ENCODE measurements around the gene UBE2J2. TPM values are rescaled to one million over a fixed set of nuclear protein-coding genes. Genes with fewer than 3 reads are reported as not detected.

Gene UBE2J2
- total and polyA plus RNA-seq, 2 donors (not counting 3 experiments of a cell fraction or from before 2014, with no cell fraction given), result 60.7 to 80.7 TPM

- DNase-seq (ENCODE audit: low read depth, low spot score), result no peak
- intact Hi-C loops (cut with micrococcal nuclease) (no loop called here), dilution Hi-C loops (cut with MboI; ENCODE audit: extremely low pct_ligation_motif_present, low sequenced_read_pairs) (no loop called here)
- Histone ChIP-seq H3K36me3 (ENCODE audit: control insufficient read depth in 2 of 2, extremely low read depth in 1 of 2, insufficient read depth in 2 of 2, low read length in 2 of 2) (peaks cover 0 to 7% of the 10 kb centered on the region in 2 experiments), H3K9me1 (replicated peaks; ENCODE audit: control insufficient read depth, extremely low read depth, insufficient read depth, low read length) (no peaks in the 10 kb centered on the region), H4K20me1 (replicated peaks; ENCODE audit: control insufficient read depth, extremely low read depth, insufficient read depth, low read length) (peaks cover 5% of the 10 kb centered on the region), H3K9me3 (replicated peaks; ENCODE audit: control insufficient read depth, insufficient read depth, low read length) (no peaks in the 10 kb centered on the region), H3K27ac (ENCODE audit: insufficient read depth, low read depth, low read length) (no peak overlapping the region), H3K9ac (replicated peaks; ENCODE audit: extremely low read depth, insufficient read depth, low read length) (no peak overlapping the region), H3K79me2 (ENCODE audit: control insufficient read depth, insufficient read depth, low read length) (peaks cover 52% of the 10 kb centered on the region), H3K4me1 (ENCODE audit: control insufficient read depth, extremely low read depth, insufficient read depth, low read length) (peaks cover 12% of the 10 kb centered on the region), H3K27me3 (ENCODE audit: control insufficient read depth in 2 of 2, insufficient read depth in 2 of 2, low read length in 2 of 2) (no peaks in the 10 kb centered on the region), H3K4me3 (replicated peaks in 1 of 3; ENCODE audit: insufficient read depth in 1 of 3, low read depth in 1 of 3, low read length in 3 of 3) (no peak overlapping the region), H2AFZ (ENCODE audit: low read depth, low read length) (no peak overlapping the region), H3K4me2 (ENCODE audit: insufficient read depth, low read length) (no peak overlapping the region)
- ChIA-PET CTCF (no interaction called here), POLR2A (no interaction called here)
- no TSS peak for BruUV-seq (replicated peaks)
- TF ChIP-seq EZH2 (IDR thresholded peaks at IDR 0.05; ENCODE audit: borderline replicate concordance, low read depth, low read length, severe bottlenecking) (no peak), MAX (IDR thresholded peaks at IDR 0.05; ENCODE audit: insufficient read depth, insufficient read length) (no peak), CTCF (IDR thresholded peaks at IDR 0.05; ENCODE audit: extremely low read depth in 1 of 2, insufficient read depth in 1 of 2, low read depth in 1 of 2, low read length in 2 of 2) (no peak), POLR2AphosphoS5 (IDR thresholded peaks at IDR 0.05; ENCODE audit: insufficient read depth, low read depth, low read length) (no peak)
- FAIRE-seq, result no peak
These were observed 47.2 kb upstream of the UBE2J2 start for GRCh38 chr1:1320666-1321448.

GRCh38 chr1:1319646-1319941 lies 45.9 kb upstream of the UBE2J2 start:
- ChIA-PET POLR2A (no interaction called here), CTCF (no interaction called here)
- TF ChIP-seq FOS (IDR thresholded peaks at IDR 0.05; ENCODE audit: borderline replicate concordance, insufficient read depth, low read length) (no peak), EZH2 (IDR thresholded peaks at IDR 0.05; ENCODE audit: borderline replicate concordance, low read depth, low read length, severe bottlenecking) (no peak), MAX (IDR thresholded peaks at IDR 0.05; ENCODE audit: insufficient read depth, insufficient read length) (no peak), JUN (IDR thresholded peaks at IDR 0.05; ENCODE audit: borderline replicate concordance, insufficient read depth, insufficient read length, low read depth) (no peak), POLR2AphosphoS5 (IDR thresholded peaks at IDR 0.05; ENCODE audit: insufficient read depth, low read depth, low read length) (no peak), CTCF (IDR thresholded peaks at IDR 0.05; ENCODE audit: extremely low read depth in 1 of 2, insufficient read depth in 1 of 2, low read depth in 1 of 2, low read length in 2 of 2) (no peak), MYC (IDR thresholded peaks at IDR 0.05; ENCODE audit: low read depth, low read length) (no peak), GATA2 (IDR thresholded peaks at IDR 0.05; ENCODE audit: insufficient read depth, insufficient read length, low read depth, low read length) (no peak), POLR2A (IDR thresholded peaks at IDR 0.05; ENCODE audit: low read depth, low read length) (no peak)
- FAIRE-seq (no peak), DNase-seq (ENCODE audit: low read depth, low spot score) (no peak)
- Histone ChIP-seq H3K4me1 (ENCODE audit: control insufficient read depth, extremely low read depth, insufficient read depth, low read length) (peaks cover 3% of the 10 kb centered on the region), H4K20me1 (replicated peaks; ENCODE audit: control insufficient read depth, extremely low read depth, insufficient read depth, low read length) (peaks cover 5% of the 10 kb centered on the region), H3K4me3 (replicated peaks in 1 of 3; ENCODE audit: insufficient read depth in 1 of 3, low read depth in 1 of 3, low read length in 3 of 3) (no peak overlapping the region), H3K9me3 (replicated peaks; ENCODE audit: control insufficient read depth, insufficient read depth, low read length) (no peaks in the 10 kb centered on the region), H3K4me2 (ENCODE audit: insufficient read depth, low read length) (no peak overlapping the region), H3K27me3 (ENCODE audit: control insufficient read depth in 2 of 2, insufficient read depth in 2 of 2, low read length in 2 of 2) (no peaks in the 10 kb centered on the region), H3K9me1 (replicated peaks; ENCODE audit: control insufficient read depth, extremely low read depth, insufficient read depth, low read length) (no peaks in the 10 kb centered on the region), H3K27ac (ENCODE audit: insufficient read depth, low read depth, low read length) (no peak overlapping the region), H3K9ac (replicated peaks; ENCODE audit: extremely low read depth, insufficient read depth, low read length) (no peak overlapping the region), H3K79me2 (ENCODE audit: control insufficient read depth, insufficient read depth, low read length) (peaks cover 45% of the 10 kb centered on the region), H2AFZ (ENCODE audit: low read depth, low read length) (no peak overlapping the region), H3K36me3 (ENCODE audit: control insufficient read depth in 2 of 2, extremely low read depth in 1 of 2, insufficient read depth in 2 of 2, low read length in 2 of 2) (peaks cover 0 to 11% of the 10 kb centered on the region in 2 experiments)
- intact Hi-C loops (cut with micrococcal nuclease) (no loop called here), dilution Hi-C loops (cut with MboI; ENCODE audit: extremely low pct_ligation_motif_present, low sequenced_read_pairs) (no loop called here)
- no TSS peak for BruUV-seq (replicated peaks)
